GM23338 (cell line): ENCODE measurements around the gene GLCE. TPM values are rescaled to one million over a fixed set of nuclear protein-coding genes. Genes with fewer than 3 reads are reported as not detected.

Experiments
- ATAC-seq: fragments of 200-7000 bp; cut with Tn5 transposase; 3 replicates; pipeline ENCODE4 v1.9.1; 2020
- DNase-seq: peaks from one replicate; pipeline ENCODE4 v3.0.0-alpha.2; 2015; ENCODE audit warnings: low spot score
- H2AFZ ChIP-seq: fragments of 200-600 bp; sonication (generic); 2 replicates; pipeline ENCODE4 v1.8.0; 2016; ENCODE audit warnings: antibody characterized with exemption, mild to moderate bottlenecking, moderate library complexity
- H3F3A ChIP-seq: fragments of 200-600 bp; sonication (generic); replicated peaks from 2 replicates; pipeline ENCODE4 v1.8.0; 2017; ENCODE audit warnings: antibody characterized with exemption, mixed run types, low read depth
- H3K27ac ChIP-seq: fragments of 200-600 bp; sonication (generic); 2 replicates; pipeline ENCODE4 v1.6.1; 2016; ENCODE audit warnings: low read depth
- H3K27me3 ChIP-seq: fragments of 200-600 bp; sonication (generic); 2 replicates; pipeline ENCODE4 v1.8.0; 2016; ENCODE audit warnings: mild to moderate bottlenecking, mixed run types, moderate library complexity; ENCODE audit not compliant: insufficient read depth
- H3K36me3 ChIP-seq: fragments of 200-600 bp; sonication (generic); 2 replicates; pipeline ENCODE4 v1.8.0; 2016; ENCODE audit warnings: mild to moderate bottlenecking; ENCODE audit not compliant: insufficient read depth
- H3K4me1 ChIP-seq: fragments of 200-600 bp; sonication (generic); 2 replicates; pipeline ENCODE4 v1.8.0; 2016; ENCODE audit warnings: mild to moderate bottlenecking, moderate library complexity; ENCODE audit not compliant: insufficient read depth
- H3K4me2 ChIP-seq: fragments of 200-600 bp; sonication (generic); 2 replicates; pipeline ENCODE4 v1.7.1; 2017; ENCODE audit warnings: mixed run types
- H3K4me3 ChIP-seq: fragments of 200-600 bp; sonication (generic); 2 replicates; pipeline ENCODE4 v1.6.1; 2016; ENCODE audit warnings: mixed run types
- H3K79me2 ChIP-seq: fragments of 200-600 bp; sonication (generic); replicated peaks from 2 replicates; pipeline ENCODE4 v1.8.0; 2017; ENCODE audit warnings: mild to moderate bottlenecking; ENCODE audit not compliant: insufficient read depth
- H3K9me2 ChIP-seq: fragments of 200-600 bp; sonication (generic); 2 replicates; pipeline ENCODE4 v1.8.0; 2017; ENCODE audit not compliant: insufficient read depth
- H4K20me1 ChIP-seq: fragments of 200-600 bp; sonication (generic); replicated peaks from 2 replicates; pipeline ENCODE4 v1.8.0; 2017; ENCODE audit warnings: mild to moderate bottlenecking; ENCODE audit not compliant: insufficient read depth
- H3K27ac Mint-ChIP-seq: 2 replicates; pipeline ENCODE4 v1.8.0; 2020; ENCODE audit warnings: inconsistent platforms, mild to moderate bottlenecking, moderate library complexity, mixed read lengths
- H3K27me3 Mint-ChIP-seq: 3 replicates; pipeline ENCODE4 v1.8.0; 2022; ENCODE audit warnings: low read depth, mild to moderate bottlenecking, moderate library complexity, mixed read lengths, inconsistent platforms; ENCODE audit not compliant: insufficient read depth, poor library complexity
- H3K36me3 Mint-ChIP-seq: 3 replicates; pipeline ENCODE4 v1.8.0; 2021; ENCODE audit warnings: low read depth, mild to moderate bottlenecking, inconsistent platforms, moderate library complexity, mixed read lengths
- H3K4me1 Mint-ChIP-seq: 3 replicates; pipeline ENCODE4 v1.8.0; 2020; ENCODE audit warnings: mild to moderate bottlenecking, inconsistent platforms, mixed read lengths
- H3K4me3 Mint-ChIP-seq: 3 replicates; pipeline ENCODE4 v1.8.0; 2021; ENCODE audit warnings: moderate library complexity, mild to moderate bottlenecking, inconsistent platforms, mixed read lengths
- H3K9me3 Mint-ChIP-seq: 3 replicates; pipeline ENCODE4 v1.8.0; 2020; ENCODE audit warnings: moderate library complexity, mild to moderate bottlenecking, inconsistent platforms, mixed read lengths
- EZH2 ChIP-seq: fragments of 200-600 bp; sonication (generic); IDR thresholded peaks from one replicate; pipeline ENCODE4 v1.8.0; 2017; ENCODE audit warnings: antibody characterized with exemption, mild to moderate bottlenecking, low read depth; ENCODE audit not compliant: unreplicated experiment
- EZH2phosphoT487 ChIP-seq: fragments of 200-600 bp; sonication (generic); IDR thresholded peaks from one replicate; pipeline ENCODE4 v1.8.1; 2018; ENCODE audit warnings: antibody characterized with exemption; ENCODE audit not compliant: unreplicated experiment
- POLR2AphosphoS5 ChIP-seq: IDR thresholded peaks from 2 replicates; pipeline ENCODE4 v1.6.1; 2016; ENCODE audit warnings: antibody characterized with exemption, low read depth
- polyA plus RNA-seq: library from polyadenylated mRNA; unstranded; fragments of >200 nt; fragmentation: Nextera tagmentation; extraction: Ambion mirVana; gene quantifications from 2 replicates; pipeline ENCODE4 v1.2.1, GENCODE V29; 2016
- total RNA-seq: library from RNA; depleted of rRNA; stranded (reverse); fragments of >200 nt; shearing (Covaris generic); gene quantifications from 2 replicates; pipeline ENCODE4 v1.2.3, GENCODE V29; 2014
- TF ChIP-seq, protein P1 (sequence below): IDR thresholded peaks from one replicate; pipeline ENCODE4 v1.6.1; 2018; ENCODE audit warnings: antibody characterized with exemption; ENCODE audit not compliant: unreplicated experiment
- TF ChIP-seq, protein P2 (sequence below), 2 experiments: fragments of 200-600 bp in 1 of 2; sonication (generic) in 1 of 2; conservative IDR thresholded peaks; 2 replicates each; pipeline versions ENCODE4 v1.5.1 to v1.6.1; 2016 to 2017; ENCODE audit warnings: antibody characterized with exemption in 2 of 2, low read depth in 2 of 2, mild to moderate bottlenecking in 2 of 2, moderate library complexity in 1 of 2

GLCE gene
- total and polyA plus RNA-seq, 2 experiments from 2014 or later = 7.5 to 15.5 TPM

DNA sequence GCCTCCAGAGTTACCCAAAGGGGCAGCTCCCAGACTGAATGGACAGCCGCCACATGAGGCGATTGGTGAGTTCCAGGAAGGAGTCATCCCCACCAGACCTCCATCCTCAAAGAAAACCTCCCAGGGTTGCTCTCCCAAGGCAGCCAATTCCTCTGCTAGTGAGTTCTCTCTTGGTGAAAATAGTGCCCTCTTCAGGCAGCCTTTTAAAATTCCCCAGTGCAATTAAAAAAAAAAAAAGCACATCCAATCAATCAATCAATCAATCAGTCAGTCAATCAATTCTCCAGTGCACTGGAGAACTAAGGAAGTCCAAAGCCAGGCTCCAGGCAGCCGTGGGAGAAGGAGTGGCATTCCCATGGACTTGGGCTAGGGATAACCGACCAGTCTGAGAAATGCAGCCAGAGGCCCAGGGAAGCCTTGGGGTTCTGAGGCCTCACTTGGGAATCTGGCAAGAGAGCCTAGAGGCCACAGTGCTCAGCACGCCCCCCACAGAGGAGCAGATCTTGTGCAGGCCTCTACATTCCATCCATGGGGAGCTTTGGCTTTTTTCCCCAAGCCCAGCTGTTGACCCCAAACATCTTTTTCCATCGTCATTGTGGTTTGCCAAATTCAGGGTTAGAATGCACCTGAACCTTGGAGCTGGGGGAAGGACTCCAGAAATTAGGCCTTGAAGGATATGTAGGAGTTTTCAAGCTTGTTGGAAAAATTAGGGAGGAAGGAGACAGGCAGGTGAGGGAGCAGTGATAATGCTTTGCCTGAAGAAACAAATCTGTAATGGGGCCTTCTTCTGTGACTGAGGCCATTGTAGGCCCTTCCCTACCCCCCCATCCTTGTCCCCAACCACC is 143.1 kb downstream of the GLCE start:
- no peak overlapping the region for H3K27ac Mint-ChIP-seq
- 0 out of 2 replicates have a peak, but pooled peaks cover 4% of the 10 kb centered on the region for H3K36me3 ChIP-seq
- H2AFZ ChIP-seq = no peak overlapping the region
- no peaks in the 10 kb centered on the region for H3K9me3 Mint-ChIP-seq
- no peaks in the 10 kb centered on the region for H3K9me2 ChIP-seq
- H3K27me3 Mint-ChIP-seq = peaks cover 30% of the 10 kb centered on the region
- no peak overlapping the region for H3K4me3 ChIP-seq
- H3K4me1 Mint-ChIP-seq = peaks cover 27% of the 10 kb centered on the region
- H3K4me3 Mint-ChIP-seq = no peak overlapping the region
- H3K27ac ChIP-seq = no peak overlapping the region
- peaks cover 7% of the 10 kb centered on the region for H3K79me2 ChIP-seq
- H3K4me2 ChIP-seq = no peak overlapping the region
- no peaks in the 10 kb centered on the region; the same call in 1 of the 2 replicates for H3F3A ChIP-seq
- H3K36me3 Mint-ChIP-seq = peaks cover 12% of the 10 kb centered on the region
- DNase-seq (peak; percentile 72), ATAC-seq (no peak)
- H4K20me1 ChIP-seq = peaks cover 2% of the 10 kb centered on the region; the same call in 1 of the 2 replicates
- no peak for TF ChIP-seq EZH2
- TF ChIP-seq, protein P1, sequence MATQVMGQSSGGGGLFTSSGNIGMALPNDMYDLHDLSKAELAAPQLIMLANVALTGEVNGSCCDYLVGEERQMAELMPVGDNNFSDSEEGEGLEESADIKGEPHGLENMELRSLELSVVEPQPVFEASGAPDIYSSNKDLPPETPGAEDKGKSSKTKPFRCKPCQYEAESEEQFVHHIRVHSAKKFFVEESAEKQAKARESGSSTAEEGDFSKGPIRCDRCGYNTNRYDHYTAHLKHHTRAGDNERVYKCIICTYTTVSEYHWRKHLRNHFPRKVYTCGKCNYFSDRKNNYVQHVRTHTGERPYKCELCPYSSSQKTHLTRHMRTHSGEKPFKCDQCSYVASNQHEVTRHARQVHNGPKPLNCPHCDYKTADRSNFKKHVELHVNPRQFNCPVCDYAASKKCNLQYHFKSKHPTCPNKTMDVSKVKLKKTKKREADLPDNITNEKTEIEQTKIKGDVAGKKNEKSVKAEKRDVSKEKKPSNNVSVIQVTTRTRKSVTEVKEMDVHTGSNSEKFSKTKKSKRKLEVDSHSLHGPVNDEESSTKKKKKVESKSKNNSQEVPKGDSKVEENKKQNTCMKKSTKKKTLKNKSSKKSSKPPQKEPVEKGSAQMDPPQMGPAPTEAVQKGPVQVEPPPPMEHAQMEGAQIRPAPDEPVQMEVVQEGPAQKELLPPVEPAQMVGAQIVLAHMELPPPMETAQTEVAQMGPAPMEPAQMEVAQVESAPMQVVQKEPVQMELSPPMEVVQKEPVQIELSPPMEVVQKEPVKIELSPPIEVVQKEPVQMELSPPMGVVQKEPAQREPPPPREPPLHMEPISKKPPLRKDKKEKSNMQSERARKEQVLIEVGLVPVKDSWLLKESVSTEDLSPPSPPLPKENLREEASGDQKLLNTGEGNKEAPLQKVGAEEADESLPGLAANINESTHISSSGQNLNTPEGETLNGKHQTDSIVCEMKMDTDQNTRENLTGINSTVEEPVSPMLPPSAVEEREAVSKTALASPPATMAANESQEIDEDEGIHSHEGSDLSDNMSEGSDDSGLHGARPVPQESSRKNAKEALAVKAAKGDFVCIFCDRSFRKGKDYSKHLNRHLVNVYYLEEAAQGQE = no peak
- TF ChIP-seq, protein P2, sequence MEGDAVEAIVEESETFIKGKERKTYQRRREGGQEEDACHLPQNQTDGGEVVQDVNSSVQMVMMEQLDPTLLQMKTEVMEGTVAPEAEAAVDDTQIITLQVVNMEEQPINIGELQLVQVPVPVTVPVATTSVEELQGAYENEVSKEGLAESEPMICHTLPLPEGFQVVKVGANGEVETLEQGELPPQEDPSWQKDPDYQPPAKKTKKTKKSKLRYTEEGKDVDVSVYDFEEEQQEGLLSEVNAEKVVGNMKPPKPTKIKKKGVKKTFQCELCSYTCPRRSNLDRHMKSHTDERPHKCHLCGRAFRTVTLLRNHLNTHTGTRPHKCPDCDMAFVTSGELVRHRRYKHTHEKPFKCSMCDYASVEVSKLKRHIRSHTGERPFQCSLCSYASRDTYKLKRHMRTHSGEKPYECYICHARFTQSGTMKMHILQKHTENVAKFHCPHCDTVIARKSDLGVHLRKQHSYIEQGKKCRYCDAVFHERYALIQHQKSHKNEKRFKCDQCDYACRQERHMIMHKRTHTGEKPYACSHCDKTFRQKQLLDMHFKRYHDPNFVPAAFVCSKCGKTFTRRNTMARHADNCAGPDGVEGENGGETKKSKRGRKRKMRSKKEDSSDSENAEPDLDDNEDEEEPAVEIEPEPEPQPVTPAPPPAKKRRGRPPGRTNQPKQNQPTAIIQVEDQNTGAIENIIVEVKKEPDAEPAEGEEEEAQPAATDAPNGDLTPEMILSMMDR (conservative IDR thresholded peaks at IDR 0.05; ENCODE audit: low read depth in 2 of 2) = peak; percentile 55 to 73
- H3K4me1 ChIP-seq = peaks cover 18% of the 10 kb centered on the region
- peaks cover 17% of the 10 kb centered on the region for H3K27me3 ChIP-seq

DNA sequence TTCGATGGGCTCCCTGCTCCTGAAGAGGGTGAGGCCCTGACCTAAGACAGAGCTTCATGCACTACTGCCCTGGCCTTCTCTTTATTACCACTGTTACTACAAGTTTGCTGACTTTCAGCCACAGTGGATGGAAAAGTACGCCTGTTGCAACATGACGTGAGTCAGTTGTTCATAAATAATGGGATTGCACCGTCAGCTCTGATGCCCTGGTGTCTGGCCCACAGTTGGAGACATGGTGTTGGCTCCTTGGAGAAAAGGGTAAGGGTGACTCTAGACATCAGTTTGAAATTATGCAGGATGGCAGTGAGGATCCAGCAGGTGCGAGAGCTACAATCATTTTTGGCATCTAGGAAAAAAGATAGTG is 143.7 kb downstream of the GLCE start:
- Mint-ChIP-seq H3K27ac (no peak overlapping the region), H3K4me3 (no peak overlapping the region), H3K9me3 (no peaks in the 10 kb centered on the region), H3K4me1 (peaks cover 27% of the 10 kb centered on the region), H3K36me3 (peaks cover 12% of the 10 kb centered on the region), H3K27me3 (peaks cover 34% of the 10 kb centered on the region)
- peaks cover 16% of the 10 kb centered on the region for H3K27me3 ChIP-seq
- H3K4me3 ChIP-seq = no peak overlapping the region
- no peak overlapping the region for H3K27ac ChIP-seq
- no peak for ATAC-seq
- H3F3A ChIP-seq = no peaks in the 10 kb centered on the region; the same call in 1 of the 2 replicates
- 0 out of 2 replicates have a peak, but pooled peaks cover 4% of the 10 kb centered on the region for H3K36me3 ChIP-seq
- peaks cover 7% of the 10 kb centered on the region for H3K79me2 ChIP-seq
- H3K4me1 ChIP-seq = peaks cover 18% of the 10 kb centered on the region
- peaks cover 3% of the 10 kb centered on the region; the same call in 1 of the 2 replicates for H4K20me1 ChIP-seq
- no peak overlapping the region for H2AFZ ChIP-seq
- no peak for DNase-seq
- H3K9me2 ChIP-seq = no peaks in the 10 kb centered on the region
- H3K4me2 ChIP-seq = no peak overlapping the region
- TF ChIP-seq, protein P1 = no peak
- TF ChIP-seq EZH2phosphoT487 (no peak), POLR2AphosphoS5 (no peak)
- TF ChIP-seq, protein P2 (conservative IDR thresholded peaks at IDR 0.05; ENCODE audit: low read depth in 2 of 2) = no peak
